ENCODE data around the gene FRAT2.
"Not testable (repeated sequence)": the region's sequence is repeated elsewhere in the genome, so short reads cannot be mapped to it uniquely, and the experiment has no call there.

FRAT2 gene

DNA sequence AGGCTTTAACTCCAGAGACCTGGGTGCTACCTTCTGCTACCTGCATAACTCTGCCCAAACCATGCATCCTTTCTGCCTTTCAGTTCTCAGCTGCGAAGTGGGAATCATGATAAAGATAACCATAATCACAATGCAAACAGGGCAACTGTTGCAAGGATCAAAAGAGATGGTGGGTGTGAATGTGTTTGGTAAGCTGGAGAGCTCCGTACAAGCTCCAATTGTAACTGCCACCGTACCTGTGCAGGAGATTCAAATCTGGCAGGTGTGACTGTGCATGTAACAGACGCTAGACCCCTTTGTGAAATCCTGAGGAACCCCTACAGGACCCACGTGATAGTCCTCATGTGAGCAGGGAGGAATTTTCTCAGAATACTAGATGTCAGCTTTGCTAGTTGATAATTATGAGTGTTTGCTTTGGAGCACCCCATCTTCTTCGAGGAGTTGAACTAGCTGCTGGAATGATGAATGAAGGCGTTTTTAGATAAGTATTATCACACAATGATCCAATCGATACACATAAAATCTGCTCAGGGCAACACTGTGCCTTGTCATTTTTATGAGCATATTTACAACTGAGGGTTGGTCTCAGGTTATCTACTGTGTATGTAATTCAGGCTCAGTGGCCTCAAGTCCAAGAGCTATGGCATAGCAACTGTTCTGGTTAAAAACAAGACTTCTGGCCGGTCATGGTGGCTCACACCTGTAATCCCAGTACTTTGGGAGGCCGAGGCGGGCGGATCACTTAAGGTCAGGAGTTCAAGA is 15.4 kb upstream of the FRAT2 start:
- no peak overlapping the region for H3K4me3 ChIP-seq (ENCODE audit: low read length)
- no peaks in the 10 kb centered on the region for H3K36me3 ChIP-seq (ENCODE audit: control insufficient read depth, insufficient read depth, low read length)
- no peaks in the 10 kb centered on the region for H3K27me3 ChIP-seq (ENCODE audit: control insufficient read depth, insufficient read depth, low read length)
- no peak overlapping the region for H3K9ac ChIP-seq (ENCODE audit: low read length)
- H3K4me1 ChIP-seq (ENCODE audit: control insufficient read depth, insufficient read depth, low read length) = peaks cover 3% of the 10 kb centered on the region
- H3K27ac ChIP-seq (ENCODE audit: low read depth, low read length) = no peak overlapping the region

DNA sequence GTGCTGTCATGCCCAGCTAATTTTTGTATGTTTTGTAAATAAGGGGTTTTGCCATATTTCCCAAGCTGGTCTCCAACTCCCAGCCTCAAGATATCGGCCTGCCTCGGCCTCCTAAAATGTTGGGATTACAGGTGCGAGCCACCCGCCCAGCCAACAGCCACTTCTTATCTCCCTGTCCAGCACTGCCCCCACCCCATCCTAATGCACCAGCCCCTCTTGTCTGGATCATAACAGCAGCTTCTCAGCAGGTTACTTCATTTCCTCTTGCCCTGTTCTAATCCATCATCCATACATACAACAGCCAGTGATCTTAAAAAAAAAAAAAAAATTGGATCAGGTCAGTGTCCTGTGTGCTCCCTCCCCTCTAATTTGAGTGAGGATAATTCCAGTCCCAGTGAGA is 12.8 kb upstream of the FRAT2 start:
- no peak overlapping the region for H3K27ac ChIP-seq (ENCODE audit: low read depth, low read length)
- H3K4me3 ChIP-seq (ENCODE audit: low read length) = no peak overlapping the region
- peaks cover 3% of the 10 kb centered on the region for H3K4me1 ChIP-seq (ENCODE audit: control insufficient read depth, insufficient read depth, low read length)
- H3K9ac ChIP-seq (ENCODE audit: low read length) = no peak overlapping the region
- H3K36me3 ChIP-seq (ENCODE audit: control insufficient read depth, insufficient read depth, low read length) = no peaks in the 10 kb centered on the region
- H3K27me3 ChIP-seq (ENCODE audit: control insufficient read depth, insufficient read depth, low read length) = no peaks in the 10 kb centered on the region

DNA sequence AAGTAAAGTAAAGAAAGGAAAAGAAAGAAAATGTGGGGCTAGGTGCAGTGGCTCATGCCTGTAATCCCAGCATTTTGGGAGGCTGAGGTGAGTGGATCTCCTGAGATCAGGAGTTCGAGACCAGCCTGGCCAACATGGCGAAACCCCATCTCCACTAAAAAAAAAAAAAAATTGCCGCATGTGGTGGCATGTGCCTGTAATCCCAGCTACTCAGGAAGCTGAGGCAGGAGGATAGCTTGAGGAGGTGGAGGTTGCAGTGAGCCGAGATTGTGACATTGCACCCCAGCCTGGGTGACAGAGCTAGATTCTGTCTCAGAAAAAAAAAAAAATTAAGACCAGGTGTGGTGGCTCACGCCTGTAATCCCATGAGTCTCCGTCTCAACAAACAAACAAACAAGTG is 9.1 kb upstream of the FRAT2 start:
- not testable (repeated sequence) for H3K36me3 ChIP-seq (ENCODE audit: control insufficient read depth, insufficient read depth, low read length); H3K4me3 ChIP-seq (ENCODE audit: low read length); H3K9ac ChIP-seq (ENCODE audit: low read length); H3K27ac ChIP-seq (ENCODE audit: low read depth, low read length); H3K4me1 ChIP-seq (ENCODE audit: control insufficient read depth, insufficient read depth, low read length); H3K27me3 ChIP-seq (ENCODE audit: control insufficient read depth, insufficient read depth, low read length)

DNA sequence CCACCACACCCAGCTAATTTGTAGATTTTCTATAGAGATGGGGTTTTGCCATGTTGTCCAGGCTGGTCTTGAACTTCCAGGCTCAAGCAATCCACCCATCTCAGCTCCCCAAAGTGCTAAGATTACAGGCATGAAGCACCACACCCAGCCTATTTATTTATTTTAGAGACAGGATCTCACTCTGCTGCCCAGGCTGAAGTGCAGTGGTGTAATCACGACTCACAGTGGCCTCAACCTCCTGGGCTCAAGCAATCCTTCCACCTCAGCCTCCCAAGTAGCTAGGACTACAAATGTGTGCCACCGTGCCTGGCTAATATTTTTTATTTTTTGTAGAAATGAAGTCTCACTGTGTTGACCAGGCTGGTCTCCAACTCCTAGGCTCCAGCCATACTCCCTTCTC is 6.9 kb upstream of the FRAT2 start:
- no peaks in the 10 kb centered on the region for H3K4me1 ChIP-seq (ENCODE audit: control insufficient read depth, insufficient read depth, low read length)
- H3K4me3 ChIP-seq (ENCODE audit: low read length) = no peak overlapping the region
- H3K27ac ChIP-seq (ENCODE audit: low read depth, low read length) = no peak overlapping the region
- H3K36me3 ChIP-seq (ENCODE audit: control insufficient read depth, insufficient read depth, low read length) = no peaks in the 10 kb centered on the region
- no peak overlapping the region for H3K9ac ChIP-seq (ENCODE audit: low read length)
- H3K27me3 ChIP-seq (ENCODE audit: control insufficient read depth, insufficient read depth, low read length) = no peaks in the 10 kb centered on the region

DNA sequence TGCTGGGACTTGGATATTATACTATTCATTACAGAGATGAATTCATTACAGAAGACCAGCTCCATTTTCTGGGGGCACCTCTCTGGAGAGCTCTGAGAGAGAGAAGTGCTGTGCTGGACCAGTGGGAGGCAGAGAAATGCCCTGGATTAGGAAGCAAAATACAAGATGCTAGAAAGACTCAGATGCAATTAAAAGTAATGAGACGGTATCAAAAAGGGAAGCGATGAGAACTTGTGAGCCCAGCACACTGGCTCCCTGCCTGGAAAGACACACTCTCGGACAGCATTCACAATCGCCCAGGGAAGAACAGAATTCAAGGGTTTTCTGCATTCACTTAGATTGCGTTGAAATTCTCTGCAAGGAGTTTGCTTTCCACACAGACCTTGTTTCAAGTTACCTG is 3.5 kb upstream of the FRAT2 start:
- Histone ChIP-seq H3K36me3 (ENCODE audit: control insufficient read depth, insufficient read depth, low read length) (no peaks in the 10 kb centered on the region), H3K4me3 (ENCODE audit: low read length) (no peak overlapping the region), H3K27ac (ENCODE audit: low read depth, low read length) (no peak overlapping the region)

DNA sequence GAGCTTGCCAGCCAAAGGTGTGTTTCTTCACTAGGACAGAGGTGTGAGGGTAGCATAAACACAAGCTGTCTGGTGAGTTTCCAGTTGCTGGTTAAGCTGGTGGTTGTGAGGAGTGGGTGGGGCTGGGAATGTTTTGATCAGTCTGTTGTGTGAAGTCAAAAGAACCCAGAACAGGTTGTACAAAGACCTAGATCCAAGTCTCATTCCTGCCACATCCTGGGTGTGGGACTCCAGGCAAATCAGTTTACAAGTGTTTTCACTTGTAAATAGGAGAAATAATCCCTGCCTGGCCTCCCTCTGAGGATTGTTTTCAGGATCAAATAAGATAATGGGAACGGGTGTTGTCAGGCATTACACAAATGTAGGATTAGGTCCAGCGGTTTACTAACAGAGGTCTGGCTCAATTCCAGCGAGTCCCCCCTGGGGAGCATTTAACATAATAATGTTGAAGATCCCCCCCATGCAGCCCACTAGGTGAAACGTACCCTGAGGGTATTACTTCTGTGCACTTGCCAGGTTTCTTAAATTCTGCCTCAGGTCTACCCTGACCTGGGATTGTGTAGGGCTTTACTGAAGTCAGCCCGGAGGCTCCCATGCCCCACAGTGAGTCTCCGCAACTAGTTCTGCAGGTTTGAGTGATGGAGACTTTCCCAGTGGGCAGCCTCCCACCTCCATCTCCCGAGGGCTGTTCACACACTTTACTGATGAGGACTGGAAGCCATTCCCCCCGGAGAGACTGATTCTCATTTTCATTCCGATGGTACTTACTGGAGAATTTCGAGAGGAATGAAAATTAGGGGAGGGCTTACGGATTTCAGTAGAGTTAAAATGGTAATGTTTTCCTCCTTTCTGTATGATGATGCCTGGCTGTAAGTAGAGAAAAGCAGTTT is 2.7 kb upstream of the FRAT2 start:
- Histone ChIP-seq H3K27me3 (ENCODE audit: control insufficient read depth, insufficient read depth, low read length) (no peaks in the 10 kb centered on the region), H3K9ac (ENCODE audit: low read length) (no peak overlapping the region), H3K4me1 (ENCODE audit: control insufficient read depth, insufficient read depth, low read length) (no peaks in the 10 kb centered on the region), H3K36me3 (ENCODE audit: control insufficient read depth, insufficient read depth, low read length) (no peaks in the 10 kb centered on the region), H3K4me3 (ENCODE audit: low read length) (no peak overlapping the region), H3K27ac (ENCODE audit: low read depth, low read length) (no peak overlapping the region)

More for the DNA sequence above, 3.5 kb upstream of the FRAT2 start:
- H3K9ac ChIP-seq (ENCODE audit: low read length) = no peak overlapping the region
- no peaks in the 10 kb centered on the region for H3K27me3 ChIP-seq (ENCODE audit: control insufficient read depth, insufficient read depth, low read length)
- no peaks in the 10 kb centered on the region for H3K4me1 ChIP-seq (ENCODE audit: control insufficient read depth, insufficient read depth, low read length)

DNA sequence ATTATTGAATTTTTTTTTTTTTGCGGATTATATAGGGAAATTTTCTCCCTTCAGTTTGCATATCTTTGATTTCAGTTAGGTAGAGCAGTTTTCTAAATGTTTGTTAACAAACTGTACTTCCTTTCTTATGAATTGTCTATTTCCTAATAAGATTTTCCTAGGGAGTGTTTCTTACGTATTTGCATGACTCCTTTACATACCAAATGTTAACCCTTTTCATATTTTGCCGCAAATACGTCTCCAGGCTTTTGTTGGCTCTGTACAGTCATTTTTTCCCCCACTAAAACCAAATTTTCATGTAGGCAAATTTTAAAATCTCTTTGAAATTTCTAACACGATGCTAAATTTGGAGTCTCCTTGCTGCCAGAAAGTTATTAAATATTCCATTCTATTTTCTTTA is 1.9 kb upstream of the FRAT2 start:
- Histone ChIP-seq H3K27me3 (ENCODE audit: control insufficient read depth, insufficient read depth, low read length) (no peaks in the 10 kb centered on the region), H3K4me3 (ENCODE audit: low read length) (no peak overlapping the region), H3K36me3 (ENCODE audit: control insufficient read depth, insufficient read depth, low read length) (no peaks in the 10 kb centered on the region), H3K27ac (ENCODE audit: low read depth, low read length) (no peak overlapping the region), H3K4me1 (ENCODE audit: control insufficient read depth, insufficient read depth, low read length) (peaks cover 6% of the 10 kb centered on the region), H3K9ac (ENCODE audit: low read length) (no peak overlapping the region)

DNA sequence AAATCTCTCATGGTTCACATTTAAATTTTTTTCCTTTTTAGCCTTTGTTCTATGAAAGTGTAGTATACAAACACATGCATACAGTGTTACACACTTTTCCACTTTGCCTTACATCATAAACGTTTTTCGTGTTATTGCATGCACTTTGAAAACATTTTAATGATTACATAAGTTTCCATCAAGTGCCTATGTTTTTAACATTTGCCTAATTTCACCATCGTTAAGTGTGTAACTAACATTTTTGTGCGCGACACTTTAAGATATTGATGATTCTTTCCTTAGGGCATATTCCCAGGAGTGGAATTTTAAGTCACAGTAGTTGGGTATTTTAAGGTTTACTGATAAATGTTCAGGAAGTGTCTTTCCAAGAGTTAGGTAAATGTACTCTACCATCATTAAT is 1.5 kb upstream of the FRAT2 start:
- H3K27ac ChIP-seq (ENCODE audit: low read depth, low read length) = no peak overlapping the region
- no peak overlapping the region for H3K9ac ChIP-seq (ENCODE audit: low read length)
- H3K4me3 ChIP-seq (ENCODE audit: low read length) = no peak overlapping the region
- no peaks in the 10 kb centered on the region for H3K27me3 ChIP-seq (ENCODE audit: control insufficient read depth, insufficient read depth, low read length)
- H3K4me1 ChIP-seq (ENCODE audit: control insufficient read depth, insufficient read depth, low read length) = peaks cover 6% of the 10 kb centered on the region
- no peaks in the 10 kb centered on the region for H3K36me3 ChIP-seq (ENCODE audit: control insufficient read depth, insufficient read depth, low read length)

DNA sequence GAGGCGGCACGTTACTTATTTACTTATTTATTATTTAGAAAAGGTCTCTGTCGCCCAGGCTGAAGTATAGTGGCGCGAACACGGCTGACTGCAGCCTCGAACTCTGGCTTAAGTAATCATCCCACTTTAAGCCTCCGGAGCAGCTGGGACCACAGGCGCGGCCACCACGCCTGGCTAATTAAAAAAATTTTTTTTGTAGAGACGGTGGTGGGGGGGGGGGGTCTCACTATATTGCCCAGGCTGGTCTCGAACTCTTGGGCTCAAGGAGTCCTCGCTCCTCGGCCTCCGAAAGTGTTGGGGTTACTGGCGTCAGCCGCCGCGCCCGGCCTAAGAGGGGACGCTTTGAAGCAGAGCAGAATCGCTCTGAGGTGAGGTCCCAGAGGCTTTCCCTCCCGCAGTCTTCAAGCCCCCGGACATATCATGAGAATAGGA is 675 bp upstream of the FRAT2 start:
- H3K9ac ChIP-seq (ENCODE audit: low read length) = no peak overlapping the region
- H3K4me3 ChIP-seq (ENCODE audit: low read length) = peak overlapping the region; percentile 71
- H3K36me3 ChIP-seq (ENCODE audit: control insufficient read depth, insufficient read depth, low read length) = no peaks in the 10 kb centered on the region
- no peak overlapping the region for H3K27ac ChIP-seq (ENCODE audit: low read depth, low read length)
- H3K27me3 ChIP-seq (ENCODE audit: control insufficient read depth, insufficient read depth, low read length) = no peaks in the 10 kb centered on the region
- peaks cover 6% of the 10 kb centered on the region for H3K4me1 ChIP-seq (ENCODE audit: control insufficient read depth, insufficient read depth, low read length)

DNA sequence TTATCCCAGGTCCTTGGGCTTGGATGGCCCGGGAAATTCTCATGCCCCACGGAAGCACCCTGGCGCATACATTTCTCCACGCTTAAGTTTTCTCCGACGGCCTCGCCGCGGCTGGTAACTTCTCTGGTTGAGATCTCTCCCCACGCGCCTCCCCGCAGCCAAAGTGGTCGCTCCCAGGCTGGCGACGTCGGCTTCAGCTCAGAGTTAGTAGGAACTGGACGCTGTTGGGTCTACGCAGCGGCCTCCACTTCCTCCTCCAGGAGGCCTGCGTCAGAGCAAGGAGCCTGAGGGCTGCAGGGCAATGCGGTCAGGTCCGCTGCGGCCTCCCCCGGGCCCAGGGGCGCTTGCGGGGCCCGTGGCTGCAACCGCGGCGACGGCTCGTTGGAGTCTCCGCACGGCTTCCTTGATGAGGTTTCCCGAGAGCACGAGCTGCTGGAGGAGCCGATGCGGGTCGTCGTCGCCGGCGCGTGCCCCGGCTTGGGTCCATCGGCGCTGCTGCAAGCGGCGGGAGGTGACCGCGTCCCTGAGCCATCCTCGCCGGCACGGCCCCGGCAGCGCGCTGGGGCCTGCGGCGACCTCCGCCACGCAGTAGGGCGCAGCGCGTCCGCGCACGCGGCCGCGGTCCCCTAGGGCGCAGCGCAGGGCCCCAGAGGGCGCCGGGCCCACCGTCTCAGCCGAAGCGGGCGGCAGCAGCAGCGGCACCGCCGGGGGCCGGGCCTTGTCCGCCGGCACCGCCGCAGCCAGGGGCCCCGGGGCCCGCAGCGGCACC is 744 bp downstream of the FRAT2 start:
- peak overlapping the region; percentile 28 for H3K9ac ChIP-seq (ENCODE audit: low read length)
- peak overlapping the region; percentile 89 for H3K4me3 ChIP-seq (ENCODE audit: low read length)
- peaks cover 5% of the 10 kb centered on the region for H3K36me3 ChIP-seq (ENCODE audit: control insufficient read depth, insufficient read depth, low read length)
- no peaks in the 10 kb centered on the region for H3K27me3 ChIP-seq (ENCODE audit: control insufficient read depth, insufficient read depth, low read length)
- peak overlapping the region; percentile 95 for H3K27ac ChIP-seq (ENCODE audit: low read depth, low read length)
- peaks cover 6% of the 10 kb centered on the region for H3K4me1 ChIP-seq (ENCODE audit: control insufficient read depth, insufficient read depth, low read length)

DNA sequence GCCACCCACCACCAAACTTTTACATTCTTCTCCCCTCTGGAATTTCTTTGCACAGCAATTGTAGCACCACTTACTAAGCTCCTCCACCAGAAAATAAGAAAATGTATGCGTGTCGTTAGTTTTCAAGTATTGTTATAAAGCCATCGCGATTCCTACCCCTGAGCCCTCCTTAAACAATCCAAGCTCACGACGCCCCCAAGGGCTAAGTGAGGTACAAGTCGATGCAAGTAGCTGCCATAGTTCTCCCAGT is 1.3 kb downstream of the FRAT2 start:
- H3K27me3 ChIP-seq (ENCODE audit: control insufficient read depth, insufficient read depth, low read length) = no peaks in the 10 kb centered on the region
- peak overlapping the region; percentile 89 for H3K4me3 ChIP-seq (ENCODE audit: low read length)
- peak overlapping the region; percentile 95 for H3K27ac ChIP-seq (ENCODE audit: low read depth, low read length)
- peaks cover 10% of the 10 kb centered on the region for H3K36me3 ChIP-seq (ENCODE audit: control insufficient read depth, insufficient read depth, low read length)
- H3K4me1 ChIP-seq (ENCODE audit: control insufficient read depth, insufficient read depth, low read length) = peaks cover 6% of the 10 kb centered on the region
- peak overlapping the region; percentile 28 for H3K9ac ChIP-seq (ENCODE audit: low read length)

DNA sequence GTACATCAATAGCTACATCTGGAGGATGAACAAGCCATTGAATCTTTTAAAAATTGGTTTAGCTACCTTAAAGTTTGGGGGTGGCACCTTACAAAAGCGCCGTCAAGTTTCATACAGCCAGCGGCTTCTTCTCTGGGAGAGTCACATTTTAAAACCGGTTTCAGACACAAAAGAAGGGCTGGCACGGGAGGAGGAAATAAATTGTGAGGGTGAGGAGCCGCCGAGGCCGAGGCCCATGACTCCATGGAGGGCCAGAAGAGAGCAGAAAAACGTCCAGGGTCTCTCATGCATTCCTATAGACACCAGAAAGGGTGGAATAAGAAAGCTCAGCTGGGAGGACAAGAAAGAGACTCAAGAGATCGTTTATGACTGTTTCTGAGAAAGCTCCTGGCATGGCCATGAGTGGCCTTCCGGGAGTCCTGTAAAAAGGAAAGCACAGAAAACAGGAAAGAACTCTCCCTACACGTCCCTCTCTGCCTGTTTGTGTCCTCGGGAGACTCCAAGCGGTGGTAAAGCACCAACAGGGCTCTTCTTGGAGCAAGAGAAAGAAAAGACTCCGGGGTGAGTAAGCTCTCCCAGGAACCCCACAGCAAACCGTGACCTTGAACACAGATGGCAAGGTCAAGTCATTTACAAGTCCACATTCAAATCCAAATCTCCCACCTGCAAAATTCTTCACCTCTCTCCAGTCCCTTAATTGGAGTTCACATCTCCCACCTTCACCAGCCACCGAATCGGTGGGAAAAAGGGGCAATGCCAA is 1.8 kb downstream of the FRAT2 start:
- peaks cover 6% of the 10 kb centered on the region for H3K4me1 ChIP-seq (ENCODE audit: control insufficient read depth, insufficient read depth, low read length)
- H3K4me3 ChIP-seq (ENCODE audit: low read length) = peak overlapping the region; percentile 89
- peaks cover 10% of the 10 kb centered on the region for H3K36me3 ChIP-seq (ENCODE audit: control insufficient read depth, insufficient read depth, low read length)

More for the DNA sequence above, 1.8 kb downstream of the FRAT2 start:
- Histone ChIP-seq H3K27ac (ENCODE audit: low read depth, low read length) (peak overlapping the region; percentile 95), H3K9ac (ENCODE audit: low read length) (peak overlapping the region; percentile 28), H3K27me3 (ENCODE audit: control insufficient read depth, insufficient read depth, low read length) (no peaks in the 10 kb centered on the region)
